ENCODE results near the gene TMEM63A. TPM values are rescaled to one million over a fixed set of nuclear protein-coding genes. Genes with fewer than 3 reads are reported as not detected.

The TMEM63A gene
- polyA plus RNA-seq, 3 donors = 3.0 to 48.0 (median 5.8) TPM

GRCh38 chr1:225873281-225873850, 8.8 kb downstream of the TMEM63A start:
- Mint-ChIP-seq H3K4me1 (peaks cover 6% of the 10 kb centered on the region), H3K9me3 (no peaks in the 10 kb centered on the region), H3K27ac (peak overlapping the region in 2 of 7 donors; percentile 46 to 47), H3K4me3 (no peak overlapping the region), H3K27me3 (ENCODE audit: low read depth in 3 of 3) (peaks cover 0 to 5% (median 0%) of the 10 kb centered on the region in 3 donors), H3K36me3 (peaks cover 72 to 95% of the 10 kb centered on the region in 2 donors)
- no peaks in the 10 kb centered on the region for H3K4me1 ChIP-seq (ENCODE audit: control insufficient read depth in 1 of 2, insufficient read depth in 2 of 2, low read length in 2 of 2)
- H3K9ac ChIP-seq (ENCODE audit: insufficient read depth, low read length, poor library complexity, severe bottlenecking) = no peak overlapping the region
- 83% methylated on average over 8 of the region's 10 CpGs for WGBS (ENCODE audit: insufficient coverage)
- peaks cover 70 to 98% of the 10 kb centered on the region in 2 donors for H3K36me3 ChIP-seq (replicated peaks in 1 of 2; ENCODE audit: control insufficient read depth in 1 of 2, insufficient read depth in 2 of 2, low read length in 2 of 2)
- H4K20me1 ChIP-seq (ENCODE audit: insufficient read depth, low read length) = peaks cover 15% of the 10 kb centered on the region
- H3K4me3 ChIP-seq (replicated peaks in 1 of 3; ENCODE audit: low read depth in 2 of 3, low read length in 3 of 3) = no peak overlapping the region
- H2AFZ ChIP-seq (ENCODE audit: insufficient read depth, low read depth, low read length, poor library complexity, severe bottlenecking) = no peak overlapping the region
- TF ChIP-seq CTCF (IDR thresholded peaks at IDR 0.05) = no peak
- H3K79me2 ChIP-seq (ENCODE audit: insufficient read depth, low read length) = peaks cover 8% of the 10 kb centered on the region
- H3K9me3 ChIP-seq (replicated peaks in 1 of 2; ENCODE audit: control insufficient read depth in 1 of 2, insufficient read depth in 1 of 2, low read length in 2 of 2) = no peaks in the 10 kb centered on the region
- H3K4me2 ChIP-seq (replicated peaks; ENCODE audit: extremely low read depth, low read length, poor library complexity, severe bottlenecking) = no peak overlapping the region
- intact Hi-C loops (cut with micrococcal nuclease) = no loop called here
- no peak overlapping the region for H3K27ac ChIP-seq (ENCODE audit: low read depth in 1 of 2, low read length in 2 of 2)
- H3K27me3 ChIP-seq (ENCODE audit: control insufficient read depth in 2 of 2, insufficient read depth in 2 of 2, low read length in 2 of 2) = no peaks in the 10 kb centered on the region
- DNase-seq = no peak

- DNase-seq = no peak
- Mint-ChIP-seq H3K9me3 (no peaks in the 10 kb centered on the region), H3K4me1 (peaks cover under 1% of the 10 kb centered on the region), H3K27me3 (ENCODE audit: low read depth in 3 of 3) (peaks cover 0 to 3% (median 0%) of the 10 kb centered on the region in 3 donors), H3K36me3 (peaks cover 75 to 95% of the 10 kb centered on the region in 2 donors), H3K27ac (no peak overlapping the region), H3K4me3 (no peak overlapping the region)
- intact Hi-C loops (cut with micrococcal nuclease) = no loop called here
- WGBS (ENCODE audit: insufficient coverage) = no CpG with 5 or more reads among the region's 3 CpGs
- Histone ChIP-seq H4K20me1 (ENCODE audit: insufficient read depth, low read length) (peaks cover 1% of the 10 kb centered on the region), H3K4me1 (ENCODE audit: control insufficient read depth in 1 of 2, insufficient read depth in 2 of 2, low read length in 2 of 2) (no peaks in the 10 kb centered on the region), H3K4me3 (replicated peaks in 1 of 3; ENCODE audit: low read depth in 2 of 3, low read length in 3 of 3) (no peak overlapping the region), H2AFZ (ENCODE audit: insufficient read depth, low read depth, low read length, poor library complexity, severe bottlenecking) (no peak overlapping the region), H3K27ac (ENCODE audit: low read depth in 1 of 2, low read length in 2 of 2) (no peak overlapping the region), H3K4me2 (replicated peaks; ENCODE audit: extremely low read depth, low read length, poor library complexity, severe bottlenecking) (no peak overlapping the region), H3K9ac (ENCODE audit: insufficient read depth, low read length, poor library complexity, severe bottlenecking) (no peak overlapping the region), H3K79me2 (ENCODE audit: insufficient read depth, low read length) (peaks cover 2% of the 10 kb centered on the region), H3K36me3 (replicated peaks in 1 of 2; ENCODE audit: control insufficient read depth in 1 of 2, insufficient read depth in 2 of 2, low read length in 2 of 2) (peaks cover 75 to 100% of the 10 kb centered on the region in 2 donors), H3K9me3 (replicated peaks in 1 of 2; ENCODE audit: control insufficient read depth in 1 of 2, insufficient read depth in 1 of 2, low read length in 2 of 2) (no peaks in the 10 kb centered on the region), H3K27me3 (ENCODE audit: control insufficient read depth in 2 of 2, insufficient read depth in 2 of 2, low read length in 2 of 2) (no peaks in the 10 kb centered on the region)
- no peak for TF ChIP-seq CTCF (IDR thresholded peaks at IDR 0.05)
These were observed 10.1 kb downstream of the TMEM63A start for GRCh38 chr1:225872075-225872430.

Data from CD14-positive monocyte (primary cell).